PC-3 (cell line): ENCODE measurements around the gene FBXO10. TPM values are rescaled to one million over a fixed set of nuclear protein-coding genes. Genes with fewer than 3 reads are reported as not detected.

Source experiments
- ATAC-seq: fragments of 200-7000 bp; cut with Tn5 transposase; 2 replicates; pipeline ENCODE4 v1.9.1; 2020; ENCODE audit warnings: mild to moderate bottlenecking, moderate library complexity
- BruUV-seq: library from RNA; stranded (reverse); fragments of 400-500 nt; replicated peaks from 2 replicates; lab custom pipeline; 2021; lab: Mats Ljungman, UMichigan
- CTCF ChIA-PET: fragments of 300-600 bp; sonication (Branson Sonifier 250); formaldehyde crosslinking; loops from one replicate; lab custom pipeline; 2022; ENCODE audit warnings: antibody characterized with exemption; lab: Charles Lee
- POLR2A ChIA-PET: fragments of 300-600 bp; sonication (Branson Sonifier 250); formaldehyde crosslinking; loops from one replicate; lab custom pipeline; 2022; ENCODE audit warnings: antibody characterized with exemption; ENCODE audit not compliant: unreplicated experiment; lab: Charles Lee
- DNase-seq: peaks from one replicate; pipeline ENCODE4 v3.0.0-alpha.2; 2015
- H2AFZ ChIP-seq: fragments of 300-600 bp; sonication (generic); 2 replicates; pipeline ENCODE4 v1.6.0; 2016; ENCODE audit warnings: antibody characterized with exemption, low read length
- H3F3A ChIP-seq: fragments of 300-600 bp; sonication (generic); one replicate; pipeline ENCODE4 v1.6.0; 2017; ENCODE audit warnings: antibody characterized with exemption, low read length, control low read depth, mild to moderate bottlenecking; ENCODE audit not compliant: unreplicated experiment
- H3K27ac ChIP-seq: fragments of 300-600 bp; sonication (generic); 2 replicates; pipeline ENCODE4 v1.5.1; 2016; ENCODE audit warnings: mild to moderate bottlenecking, low read length
- H3K27me3 ChIP-seq: fragments of 300-600 bp; sonication (generic); 2 replicates; pipeline ENCODE4 v1.6.1; 2016; ENCODE audit warnings: low read length, mixed read lengths
- H3K36me3 ChIP-seq: fragments of 300-600 bp; sonication (generic); 2 replicates; pipeline ENCODE4 v1.6.1; 2016; ENCODE audit warnings: low read depth, mixed run types, low read length, mixed read lengths
- H3K4me1 ChIP-seq: fragments of 300-600 bp; sonication (generic); 2 replicates; pipeline ENCODE4 v1.5.1; 2016; ENCODE audit warnings: low read length; ENCODE audit not compliant: insufficient read depth
- H3K4me2 ChIP-seq: fragments of 300-600 bp; sonication (generic); 2 replicates; pipeline ENCODE4 v1.6.0; 2016; ENCODE audit warnings: low read length
- H3K4me3 ChIP-seq: fragments of 300-600 bp; sonication (generic); 2 replicates; pipeline ENCODE4 v1.5.1; 2016; ENCODE audit warnings: mild to moderate bottlenecking, low read length, mixed read lengths
- H3K79me2 ChIP-seq: fragments of 300-600 bp; sonication (generic); 2 replicates; pipeline ENCODE4 v1.6.1; 2017; ENCODE audit warnings: low read length, mixed read lengths
- H3K9ac ChIP-seq: fragments of 300-600 bp; sonication (generic); 2 replicates; pipeline ENCODE4 v1.6.0; 2016; ENCODE audit warnings: mild to moderate bottlenecking, low read length
- H3K9me2 ChIP-seq: fragments of 300-600 bp; sonication (generic); replicated peaks from 2 replicates; pipeline ENCODE4 v1.6.1; 2016; ENCODE audit warnings: mixed run types, low read length, mixed read lengths
- H3K9me3 ChIP-seq: fragments of 300-600 bp; sonication (generic); 2 replicates; pipeline ENCODE4 v1.6.1; 2016; ENCODE audit warnings: low read length, mixed read lengths
- H4K20me1 ChIP-seq: fragments of 300-600 bp; sonication (generic); 2 replicates; pipeline ENCODE4 v1.6.1; 2016; ENCODE audit warnings: low read length, mixed read lengths
- EZH2 ChIP-seq: fragments of 300-600 bp; sonication (generic); IDR thresholded peaks from one replicate; pipeline ENCODE4 v1.6.1; 2017; ENCODE audit warnings: antibody characterized with exemption, mild to moderate bottlenecking, low read length; ENCODE audit not compliant: unreplicated experiment
- EZH2phosphoT487 ChIP-seq: fragments of 300-600 bp; sonication (generic); IDR thresholded peaks from 2 replicates; pipeline ENCODE4 v1.6.1; 2018; ENCODE audit warnings: mild to moderate bottlenecking, antibody characterized with exemption, low read length, borderline replicate concordance
- intact Hi-C: fragments of 100-400 bp; cut with micrococcal nuclease; formaldehyde crosslinking; loops from 2 replicates; pipeline ENCODE4 v1.9.0; 2023
- total RNA-seq: library from RNA; depleted of rRNA; stranded (reverse); fragments of >200 nt; gene quantifications from 2 replicates; pipeline ENCODE4 v1.2.3, GENCODE V29; 2014
- TF ChIP-seq, protein P1 (sequence below): fragments of 300-600 bp; sonication (generic); conservative IDR thresholded peaks from 2 replicates; pipeline ENCODE4 v1.5.1; 2017; ENCODE audit warnings: antibody characterized with exemption, low read depth, mild to moderate bottlenecking, low read length

FBXO10 gene
- total RNA-seq, 1 experiment from 2014 or later = 2.6 TPM

DNA sequence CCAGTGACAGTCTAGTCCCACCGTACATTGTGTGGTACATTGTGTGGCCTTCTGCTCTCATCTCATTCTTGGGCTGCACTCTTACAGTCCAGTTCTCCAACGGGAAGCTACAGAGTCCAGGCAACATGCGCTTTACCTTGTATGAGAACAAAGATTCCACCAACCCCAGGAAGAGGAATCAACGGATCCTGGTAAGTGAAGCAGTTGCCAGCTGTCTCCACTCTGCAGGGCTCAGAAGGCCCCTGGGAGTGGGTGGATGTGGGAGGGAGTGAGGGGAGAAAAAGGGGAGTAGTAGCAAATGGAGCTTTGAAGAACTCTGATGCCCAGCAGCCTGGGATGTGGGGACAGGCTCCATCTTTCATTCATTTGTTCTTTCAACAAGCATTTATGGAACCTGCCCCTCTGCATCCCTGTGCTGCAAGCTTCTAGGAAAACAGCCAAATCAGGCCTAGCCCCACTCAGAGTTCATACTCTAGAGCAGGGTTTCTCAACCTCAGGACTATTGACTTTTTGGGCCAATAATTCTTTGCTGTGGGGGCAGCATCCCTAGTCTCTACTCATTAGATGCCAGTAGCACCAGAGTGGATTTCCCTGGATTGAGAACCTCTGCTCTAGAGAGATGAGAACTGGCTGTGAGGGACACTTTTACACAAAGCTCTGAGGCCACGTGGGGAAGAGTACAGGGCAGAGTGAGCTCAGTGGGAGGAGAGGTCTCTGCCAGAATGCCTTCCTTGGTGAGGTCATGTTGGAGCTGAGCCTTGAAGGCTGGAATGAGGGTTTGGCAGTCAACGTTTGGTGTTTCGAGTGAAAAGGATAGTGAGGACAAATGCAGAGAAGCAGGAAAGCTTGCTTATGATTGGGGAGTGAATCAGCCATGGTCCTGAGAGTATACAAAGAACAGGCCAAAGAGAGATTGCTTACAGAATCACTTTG is 89.3 kb downstream of the FBXO10 start:
- peaks cover 17% of the 10 kb centered on the region; the same call in 1 of the 2 replicates for H3K36me3 ChIP-seq
- no peak overlapping the region for H2AFZ ChIP-seq
- ChIA-PET CTCF (interaction anchor here (0.6 kb wide), 2 partner anchors 56 to 84 kb away, joined by 3 to 4 read pairs; no protein-coding TSS in a partner anchor), POLR2A (no interaction called here)
- peak; percentile 37 for ATAC-seq
- TSS peak; percentile 42 for BruUV-seq
- no peak for TF ChIP-seq EZH2phosphoT487
- intact Hi-C loops = loop anchor here (10.0 kb wide), 2 partner anchors 88 to 418 kb away; partner anchors contain the start of genes FBXO10 and SLC25A51
- H3K9me2 ChIP-seq = no peaks in the 10 kb centered on the region
- H3K4me3 ChIP-seq = peak overlapping the region; percentile 90
- peaks cover 3% of the 10 kb centered on the region; the same call in 1 of the 2 replicates for H4K20me1 ChIP-seq
- peaks cover 47% of the 10 kb centered on the region for H3K79me2 ChIP-seq
- H3K4me1 ChIP-seq = peaks cover 24% of the 10 kb centered on the region
- H3F3A ChIP-seq = no peaks in the 10 kb centered on the region
- peak overlapping the region; percentile 8; the same call in 1 of the 2 replicates for H3K27ac ChIP-seq
- peak overlapping the region; percentile 94 for H3K9ac ChIP-seq
- H3K9me3 ChIP-seq = no peaks in the 10 kb centered on the region
- peak overlapping the region; percentile 98 for H3K4me2 ChIP-seq
- peak; percentile 62 for DNase-seq
- H3K27me3 ChIP-seq = no peaks in the 10 kb centered on the region

DNA sequence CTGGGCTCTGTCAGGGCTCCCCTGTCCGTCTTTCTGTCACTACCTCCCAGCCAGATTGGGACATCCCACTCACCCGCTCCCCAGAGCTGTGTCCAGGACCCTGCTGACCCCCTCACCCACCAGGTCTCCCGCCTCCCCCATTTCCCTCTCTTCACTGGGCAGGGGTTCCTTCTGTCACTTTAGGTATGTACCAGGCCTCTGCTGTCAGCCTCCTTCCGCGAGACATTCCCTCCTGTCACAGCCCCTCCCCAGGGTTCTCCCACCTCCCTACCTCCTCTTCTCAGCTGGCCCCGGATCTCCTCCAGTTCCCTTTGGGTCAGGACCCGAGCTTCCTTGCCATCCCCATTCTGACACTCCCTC is 89.9 kb downstream of the FBXO10 start:
- no TSS peak for BruUV-seq
- Histone ChIP-seq H3K4me3 (peak overlapping the region; percentile 90), H3K9me2 (no peaks in the 10 kb centered on the region), H3K9me3 (no peaks in the 10 kb centered on the region), H3K79me2 (peaks cover 47% of the 10 kb centered on the region), H3K27me3 (no peaks in the 10 kb centered on the region), H3K4me2 (peak overlapping the region; percentile 98), H4K20me1 (peaks cover 3% of the 10 kb centered on the region; the same call in 1 of the 2 replicates), H3K9ac (peak overlapping the region; percentile 94), H3K36me3 (peaks cover 15% of the 10 kb centered on the region; the same call in 1 of the 2 replicates), H3F3A (no peaks in the 10 kb centered on the region), H2AFZ (peak overlapping the region; percentile 87), H3K27ac (peak overlapping the region; percentile 8), H3K4me1 (peaks cover 28% of the 10 kb centered on the region)
- intact Hi-C loops = loop anchor here (10.0 kb wide), 2 partner anchors 89 to 419 kb away; partner anchors contain the start of genes FBXO10 and SLC25A51
- TF ChIP-seq, protein P1, sequence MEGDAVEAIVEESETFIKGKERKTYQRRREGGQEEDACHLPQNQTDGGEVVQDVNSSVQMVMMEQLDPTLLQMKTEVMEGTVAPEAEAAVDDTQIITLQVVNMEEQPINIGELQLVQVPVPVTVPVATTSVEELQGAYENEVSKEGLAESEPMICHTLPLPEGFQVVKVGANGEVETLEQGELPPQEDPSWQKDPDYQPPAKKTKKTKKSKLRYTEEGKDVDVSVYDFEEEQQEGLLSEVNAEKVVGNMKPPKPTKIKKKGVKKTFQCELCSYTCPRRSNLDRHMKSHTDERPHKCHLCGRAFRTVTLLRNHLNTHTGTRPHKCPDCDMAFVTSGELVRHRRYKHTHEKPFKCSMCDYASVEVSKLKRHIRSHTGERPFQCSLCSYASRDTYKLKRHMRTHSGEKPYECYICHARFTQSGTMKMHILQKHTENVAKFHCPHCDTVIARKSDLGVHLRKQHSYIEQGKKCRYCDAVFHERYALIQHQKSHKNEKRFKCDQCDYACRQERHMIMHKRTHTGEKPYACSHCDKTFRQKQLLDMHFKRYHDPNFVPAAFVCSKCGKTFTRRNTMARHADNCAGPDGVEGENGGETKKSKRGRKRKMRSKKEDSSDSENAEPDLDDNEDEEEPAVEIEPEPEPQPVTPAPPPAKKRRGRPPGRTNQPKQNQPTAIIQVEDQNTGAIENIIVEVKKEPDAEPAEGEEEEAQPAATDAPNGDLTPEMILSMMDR = no peak
- no peak for TF ChIP-seq EZH2
- TF ChIP-seq EZH2phosphoT487 = no peak
- CTCF ChIA-PET = interaction anchor here (0.6 kb wide), 1 partner anchor 83 kb away, joined by 4 read pairs; no protein-coding TSS in a partner anchor
- DNase-seq (no peak), ATAC-seq (no peak; the same call in none of the 2 replicates)
- POLR2A ChIA-PET = no interaction called here

DNA sequence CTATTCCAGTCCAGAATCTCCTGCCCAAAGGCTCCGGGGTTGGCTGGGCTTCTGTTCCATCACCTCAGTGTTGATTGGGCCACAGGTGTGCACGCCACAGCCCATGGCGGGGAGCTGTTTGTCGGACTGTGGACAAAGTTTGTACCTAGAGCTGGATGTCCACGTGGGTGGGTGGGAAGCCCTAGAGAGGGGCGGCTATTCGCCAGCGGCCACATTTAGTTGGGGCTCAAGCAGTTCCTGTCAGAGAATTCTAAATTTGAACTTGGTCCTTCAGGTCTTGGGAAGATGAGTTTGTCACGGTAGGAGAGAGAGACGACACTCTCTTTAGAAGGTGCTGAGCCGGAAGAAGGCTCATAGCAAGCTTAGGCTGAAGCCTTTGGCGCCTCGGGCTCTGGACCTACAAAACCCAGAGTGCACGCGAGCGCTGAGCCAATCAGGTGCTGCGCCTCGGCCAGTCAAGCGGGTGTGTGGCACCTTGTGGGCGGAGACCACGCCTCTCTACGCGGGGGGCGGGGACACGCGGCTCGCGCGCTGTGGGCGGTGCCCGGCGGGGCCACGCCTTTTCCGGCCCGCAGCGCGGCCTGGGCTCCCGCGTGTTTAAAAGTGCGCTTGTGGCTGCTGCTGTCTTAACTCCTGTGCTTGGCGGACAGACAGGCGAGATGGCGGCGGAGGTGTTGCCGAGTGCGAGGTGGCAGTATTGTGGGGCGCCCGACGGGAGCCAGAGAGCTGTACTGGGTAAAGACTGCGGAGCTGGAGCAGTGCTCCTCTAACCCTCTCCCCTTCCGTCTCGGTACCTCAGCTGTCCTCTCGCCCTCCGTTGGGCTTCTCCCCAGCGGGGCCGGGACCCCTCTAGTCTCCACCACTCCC is 90.6 kb downstream of the FBXO10 start, which contains the start of gene POLR1E:
Gene POLR1E (plus strand): TSS at position 560 of the 867 bp plus-strand sequence. CDS start 100 bp downstream, at position 660.
- BruUV-seq = TSS peak; percentile 92

More for the DNA sequence above, 90.6 kb downstream of the FBXO10 start, which contains the start of gene POLR1E:
- H3K4me3 ChIP-seq = peak within 1 kb of the TSS; percentile 90
- H3K4me1 ChIP-seq = peaks cover 28% of the 10 kb centered on the region
- H4K20me1 ChIP-seq = peaks cover 3% of the 10 kb centered on the region; the same call in 1 of the 2 replicates
- peak within 1 kb of the TSS; percentile 87 for H2AFZ ChIP-seq
- ChIA-PET POLR2A (no interaction called here), CTCF (interaction anchor here (0.6 kb wide), 1 partner anchor 83 kb away, joined by 4 read pairs; no protein-coding TSS in a partner anchor)
- H3K4me2 ChIP-seq = peak within 1 kb of the TSS; percentile 98
- ATAC-seq = peak; percentile 91
- intact Hi-C loops = loop anchor here (10.0 kb wide), 2 partner anchors 89 to 419 kb away; partner anchors contain the start of genes FBXO10 and SLC25A51
- no peaks in the 10 kb centered on the region for H3K9me3 ChIP-seq
- H3K79me2 ChIP-seq = peaks cover 42% of the 10 kb centered on the region
- H3K9ac ChIP-seq = peak within 1 kb of the TSS; percentile 94
- peaks cover 9% of the 10 kb centered on the region; the same call in 1 of the 2 replicates for H3K36me3 ChIP-seq
- H3K27me3 ChIP-seq = no peaks in the 10 kb centered on the region
- no peak for TF ChIP-seq EZH2phosphoT487
- TF ChIP-seq, protein P1 = no peak
- no peak for TF ChIP-seq EZH2
- peak within 1 kb of the TSS; percentile 38 for H3K27ac ChIP-seq
- peak; percentile 94 for DNase-seq
- H3K9me2 ChIP-seq = no peaks in the 10 kb centered on the region
- H3F3A ChIP-seq = no peaks in the 10 kb centered on the region
